Loucy (cell line): Measurements from ENCODE around the gene DAD1.

Source experiments
- H2AFZ ChIP-seq: fragments of 200-600 bp; sonication (generic); 2 replicates; pipeline ENCODE4 v1.6.0; 2016; ENCODE audit warnings: antibody characterized with exemption, mild to moderate bottlenecking, low read length, moderate library complexity
- H3F3A ChIP-seq: fragments of 200-600 bp; 2 replicates; pipeline ENCODE4 v1.6.0; 2016; ENCODE audit warnings: antibody characterized with exemption, low read depth, mild to moderate bottlenecking
- H3K27me3 ChIP-seq: fragments of 200-600 bp; sonication (generic); 2 replicates; pipeline ENCODE4 v1.6.1; 2014; ENCODE audit warnings: low read length, mild to moderate bottlenecking; ENCODE audit not compliant: insufficient read depth, poor library complexity, severe bottlenecking
- H3K36me3 ChIP-seq: fragments of 200-600 bp; sonication (generic); 2 replicates; pipeline ENCODE4 v1.6.1; 2016; ENCODE audit warnings: low read length; ENCODE audit not compliant: insufficient read depth
- H3K4me1 ChIP-seq: fragments of 200-600 bp; sonication (generic); 2 replicates; pipeline ENCODE4 v1.5.1; 2014; ENCODE audit warnings: low read length, mild to moderate bottlenecking; ENCODE audit not compliant: insufficient read depth, poor library complexity, severe bottlenecking
- H3K4me2 ChIP-seq: fragments of 200-600 bp; sonication (generic); 2 replicates; pipeline ENCODE4 v1.6.0; 2014; ENCODE audit warnings: antibody characterized with exemption, low read length, low read depth, mild to moderate bottlenecking; ENCODE audit not compliant: poor library complexity, severe bottlenecking
- H3K4me3 ChIP-seq: fragments of 200-600 bp; sonication (generic); 2 replicates; pipeline ENCODE4 v1.5.1; 2014; ENCODE audit warnings: low read length, mild to moderate bottlenecking, mixed read lengths; ENCODE audit not compliant: poor library complexity, severe bottlenecking
- H3K79me2 ChIP-seq: fragments of 200-600 bp; sonication (generic); 2 replicates; pipeline ENCODE4 v1.6.1; 2014; ENCODE audit warnings: low read length; ENCODE audit not compliant: insufficient read depth
- H3K9ac ChIP-seq: fragments of 200-600 bp; sonication (generic); 2 replicates; pipeline ENCODE4 v1.6.0; 2014; ENCODE audit warnings: mild to moderate bottlenecking, low read depth, low read length, moderate library complexity; ENCODE audit not compliant: poor library complexity, severe bottlenecking
- H3K9me2 ChIP-seq: fragments of 200-600 bp; sonication (generic); replicated peaks from 2 replicates; pipeline ENCODE4 v1.6.1; 2016; ENCODE audit warnings: low read depth, low read length, mixed read lengths
- H3K9me3 ChIP-seq: fragments of 200-600 bp; sonication (generic); 2 replicates; pipeline ENCODE4 v1.6.1; 2014; ENCODE audit warnings: mild to moderate bottlenecking, antibody characterized with exemption, low read length, low read depth; ENCODE audit not compliant: insufficient read depth
- H4K20me1 ChIP-seq: fragments of 200-600 bp; sonication (generic); 2 replicates; pipeline ENCODE4 v1.6.0; 2014; ENCODE audit warnings: antibody characterized with exemption, low read length, mild to moderate bottlenecking; ENCODE audit not compliant: insufficient read depth, poor library complexity, severe bottlenecking
- CTCF ChIP-seq: fragments of 200-600 bp; sonication (generic); conservative IDR thresholded peaks from 2 replicates; pipeline ENCODE4 v1.5.1; 2014; ENCODE audit warnings: mild to moderate bottlenecking, antibody characterized with exemption, low read length
- EZH2phosphoT487 ChIP-seq: fragments of 200-600 bp; IDR thresholded peaks from 2 replicates; pipeline ENCODE4 v1.6.1; 2018; ENCODE audit warnings: antibody characterized with exemption, mild to moderate bottlenecking, moderate library complexity, borderline replicate concordance

DAD1 gene

GRCh38 chr14:22556990-22557623 lies 31.9 kb downstream of the DAD1 start:
- peaks cover 86% of the 10 kb centered on the region for H3K4me1 ChIP-seq
- no peaks in the 10 kb centered on the region for H3K9me2 ChIP-seq
- peaks cover 22% of the 10 kb centered on the region for H3F3A ChIP-seq
- peak overlapping the region; percentile 85 for H3K4me2 ChIP-seq
- no peaks in the 10 kb centered on the region for H4K20me1 ChIP-seq
- peaks cover 17% of the 10 kb centered on the region; the same call in 1 of the 2 replicates for H3K36me3 ChIP-seq
- H3K9ac ChIP-seq: peak overlapping the region; percentile 97
- H3K79me2 ChIP-seq: peaks cover 57% of the 10 kb centered on the region
- TF ChIP-seq EZH2phosphoT487 (no peak), CTCF (peak; percentile 100)
- H2AFZ ChIP-seq: no peak overlapping the region
- no peaks in the 10 kb centered on the region for H3K9me3 ChIP-seq
- no peaks in the 10 kb centered on the region for H3K27me3 ChIP-seq
- peak overlapping the region; percentile 73 for H3K4me3 ChIP-seq

GRCh38 chr14:22556021-22556989 lies 32.7 kb downstream of the DAD1 start:
- TF ChIP-seq EZH2phosphoT487: no peak
- no peak for TF ChIP-seq CTCF
- peaks cover 18% of the 10 kb centered on the region for H3F3A ChIP-seq
- H4K20me1 ChIP-seq: no peaks in the 10 kb centered on the region
- no peaks in the 10 kb centered on the region for H3K9me2 ChIP-seq
- H3K79me2 ChIP-seq: peaks cover 65% of the 10 kb centered on the region
- H3K9ac ChIP-seq: peak overlapping the region; percentile 97
- H3K4me3 ChIP-seq: peak overlapping the region; percentile 73
- peaks cover 25% of the 10 kb centered on the region; the same call in 1 of the 2 replicates for H3K36me3 ChIP-seq
- no peak overlapping the region for H2AFZ ChIP-seq
- peak overlapping the region; percentile 87 for H3K4me2 ChIP-seq
- H3K4me1 ChIP-seq: peaks cover 89% of the 10 kb centered on the region
- H3K9me3 ChIP-seq: no peaks in the 10 kb centered on the region
- no peaks in the 10 kb centered on the region for H3K27me3 ChIP-seq

GRCh38 chr14:22555384-22556011 lies 33.5 kb downstream of the DAD1 start:
- Histone ChIP-seq H3K4me2 (peak overlapping the region; percentile 87), H3K36me3 (peaks cover 33% of the 10 kb centered on the region; the same call in 1 of the 2 replicates), H3K9me2 (no peaks in the 10 kb centered on the region), H3K79me2 (peaks cover 72% of the 10 kb centered on the region), H3K9ac (peak overlapping the region; percentile 91), H3K27me3 (no peaks in the 10 kb centered on the region), H3K9me3 (no peaks in the 10 kb centered on the region), H4K20me1 (no peaks in the 10 kb centered on the region), H3K4me3 (peak overlapping the region; percentile 67), H3F3A (peaks cover 15% of the 10 kb centered on the region), H3K4me1 (peaks cover 89% of the 10 kb centered on the region), H2AFZ (no peak overlapping the region)
- TF ChIP-seq EZH2phosphoT487: no peak
- no peak for TF ChIP-seq CTCF
